D341Med (cell line): ENCODE results near the gene CLPSL2.
"Not testable (repeated sequence)": the region's sequence is repeated elsewhere in the genome, so short reads cannot be mapped to it uniquely, and the experiment has no call there.

Source experiments
- DNase-seq: peaks from one replicate; pipeline ENCODE4 v3.0.0; 2012; ENCODE audit warnings: low spot score

The CLPSL2 gene

GRCh38 chr6:35776364-35777215 lies at the start of gene CLPSL2:
Gene CLPSL2, plus strand, starts transcription at chr6:35776598. Its CDS starts 21 bp downstream, at chr6:35776619.
- DNase-seq = no peak

GRCh38 chr6:35727231-35727934 lies 49.0 kb upstream of the CLPSL2 start:
- peak; percentile 91 for DNase-seq

- DNase-seq = peak; percentile 79
These were observed 48.3 kb upstream of the CLPSL2 start for GRCh38 chr6:35727935-35728682.

- peak; percentile 48 for DNase-seq
These were observed 47.4 kb upstream of the CLPSL2 start for GRCh38 chr6:35728683-35729678.

GRCh38 chr6:35729722-35730121 lies 46.7 kb upstream of the CLPSL2 start:
- no peak for DNase-seq

GRCh38 chr6:35730745-35731413 lies 45.5 kb upstream of the CLPSL2 start:
- DNase-seq = no peak

- peak; percentile 87 for DNase-seq
These were observed 45.0 kb upstream of the CLPSL2 start for GRCh38 chr6:35731414-35731735.

- peak; percentile 85 for DNase-seq
These were observed 44.5 kb upstream of the CLPSL2 start for GRCh38 chr6:35731736-35732532.

- DNase-seq = no peak
These were observed 42.8 kb upstream of the CLPSL2 start for GRCh38 chr6:35733633-35734032.

GRCh38 chr6:35734319-35734718 lies 42.1 kb upstream of the CLPSL2 start:
- not testable (repeated sequence) for DNase-seq

GRCh38 chr6:35735452-35735851 lies 40.9 kb upstream of the CLPSL2 start:
- no peak for DNase-seq

- peak; percentile 80 for DNase-seq
These were observed 40.0 kb upstream of the CLPSL2 start for GRCh38 chr6:35736253-35736894.

GRCh38 chr6:35736982-35737412 lies 39.4 kb upstream of the CLPSL2 start, which contains the start of gene ARMC12:
Gene ARMC12, plus strand, starts transcription at chr6:35737032. Its CDS starts 77 bp downstream, at chr6:35737109.
- no peak for DNase-seq

- DNase-seq = peak; percentile 68
These were observed 38.8 kb upstream of the CLPSL2 start for GRCh38 chr6:35737413-35738211.

GRCh38 chr6:35739645-35740524 lies 36.5 kb upstream of the CLPSL2 start:
- DNase-seq = no peak

- no peak for DNase-seq
These were observed 33.6 kb upstream of the CLPSL2 start for GRCh38 chr6:35742842-35743241.

GRCh38 chr6:35745509-35745908 lies 30.9 kb upstream of the CLPSL2 start:
- DNase-seq = no peak
